CMK (cell line): Measurements from ENCODE around the gene PLD1.

ENCODE experiments used
- DNase-seq: peaks from one replicate; pipeline ENCODE4 v3.0.0-alpha.2; 2010; ENCODE audit warnings: low read depth

PLD1 gene

DNA sequence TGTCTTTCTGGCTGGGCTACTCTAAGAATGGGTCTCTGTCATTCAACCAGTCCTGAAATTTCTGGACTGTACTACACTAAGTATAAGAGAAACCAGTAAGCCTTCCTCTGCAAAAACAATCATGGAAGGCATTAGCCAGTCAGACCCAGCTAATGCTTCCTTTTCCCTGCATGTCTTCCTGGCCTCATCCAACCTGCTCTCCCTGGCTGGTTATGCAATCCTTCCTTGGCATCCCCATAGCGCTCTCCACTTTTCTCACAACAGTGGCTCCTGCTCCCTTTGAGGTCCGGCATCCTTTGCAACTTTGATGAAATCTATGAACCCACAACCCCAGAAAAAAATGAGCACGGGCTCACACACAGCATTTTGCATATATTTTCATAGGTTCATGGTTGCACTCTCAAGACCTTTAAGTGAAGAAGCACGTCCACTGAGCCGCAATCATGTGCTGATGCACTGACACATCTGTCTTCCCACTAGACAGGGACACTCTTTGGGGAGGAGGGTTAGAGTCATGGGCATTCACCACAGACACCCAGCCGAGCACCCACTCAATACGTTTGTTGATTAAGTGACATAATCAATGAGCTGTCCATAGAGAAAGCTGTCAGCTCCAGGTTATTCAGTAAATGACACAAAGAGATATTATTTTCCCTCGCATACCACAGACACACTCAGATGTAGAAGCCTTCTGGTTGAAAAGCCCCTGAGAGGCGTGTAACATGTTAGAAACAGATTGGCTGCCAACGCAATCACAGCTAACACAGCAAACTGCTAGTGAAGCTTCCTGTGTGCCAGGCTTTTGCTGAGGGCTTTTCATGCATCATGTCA, 66.7 kb downstream of the PLD1 start:
- DNase-seq = no peak

GRCh38 chr3:171741377-171741776, 68.9 kb downstream of the PLD1 start:
- DNase-seq = no peak

DNA sequence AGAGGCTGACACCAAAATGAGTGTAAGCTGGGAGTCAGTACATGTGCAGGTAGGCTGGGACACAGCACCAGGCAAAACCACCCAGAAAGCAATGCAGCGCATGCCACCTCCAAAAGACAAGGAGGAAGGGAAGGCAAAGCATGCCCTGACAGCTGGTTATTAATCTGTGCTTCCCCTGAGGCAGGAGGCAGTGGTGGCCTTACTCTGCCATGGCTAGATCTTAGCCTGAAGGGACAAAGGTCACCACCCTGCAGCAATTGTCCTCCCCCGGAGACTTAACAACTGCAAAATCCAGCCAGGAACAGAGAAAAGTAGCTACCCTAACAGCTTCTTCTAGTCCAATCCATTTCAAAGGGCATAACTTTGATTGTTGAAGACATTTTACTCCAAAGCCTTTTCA, 73.7 kb downstream of the PLD1 start:
- no peak for DNase-seq

- no peak for DNase-seq
Observed at GRCh38 chr3:171733561-171733960, 76.7 kb downstream of the PLD1 start.

GRCh38 chr3:171732756-171733155, 77.5 kb downstream of the PLD1 start:
- DNase-seq = no peak

DNA sequence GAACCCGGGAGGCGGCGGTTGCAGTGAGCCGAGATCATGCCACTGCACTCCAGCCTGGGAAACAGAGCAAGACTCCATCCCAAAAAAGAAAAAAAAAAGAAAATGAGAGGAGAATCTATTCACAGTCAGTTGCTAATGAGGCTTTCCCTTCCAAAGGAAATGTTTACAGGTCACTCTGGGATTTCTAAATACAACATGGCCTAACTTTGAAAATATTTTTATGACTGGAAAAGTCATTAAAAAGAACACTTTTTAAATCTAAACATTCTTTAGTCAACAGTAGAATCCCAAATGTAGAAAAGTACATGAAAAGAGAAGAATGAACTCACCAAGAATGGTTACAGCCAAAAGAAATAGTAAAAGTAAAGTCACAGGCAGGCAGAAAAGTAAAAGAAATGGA, 78.6 kb downstream of the PLD1 start:
- no peak for DNase-seq

- DNase-seq = no peak
Observed at GRCh38 chr3:171729452-171730334, 80.6 kb downstream of the PLD1 start.

- no peak for DNase-seq
Observed at GRCh38 chr3:171727288-171727687, 83.0 kb downstream of the PLD1 start.

GRCh38 chr3:171718493-171719185, 91.6 kb downstream of the PLD1 start:
- DNase-seq = no peak

DNA sequence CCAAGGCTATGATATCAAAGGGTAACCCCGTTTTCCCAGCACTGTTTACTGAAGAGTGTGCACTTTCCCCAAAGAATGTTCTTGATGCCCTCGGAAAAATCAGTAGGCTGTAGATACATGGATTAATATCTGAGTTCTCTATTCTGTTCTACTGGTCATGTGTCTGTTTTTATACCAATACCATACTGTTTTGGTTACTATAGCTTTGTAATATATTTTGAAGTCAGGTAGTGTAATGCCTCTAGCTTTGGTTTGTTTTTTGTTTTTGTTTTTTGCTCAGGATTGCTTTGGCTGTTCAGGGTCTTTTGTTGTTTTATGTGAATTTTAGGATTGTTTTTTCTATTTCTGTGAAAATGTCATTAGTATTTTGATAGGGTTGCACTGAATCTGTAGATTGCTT, 95.1 kb downstream of the PLD1 start:
- DNase-seq = no peak

DNA sequence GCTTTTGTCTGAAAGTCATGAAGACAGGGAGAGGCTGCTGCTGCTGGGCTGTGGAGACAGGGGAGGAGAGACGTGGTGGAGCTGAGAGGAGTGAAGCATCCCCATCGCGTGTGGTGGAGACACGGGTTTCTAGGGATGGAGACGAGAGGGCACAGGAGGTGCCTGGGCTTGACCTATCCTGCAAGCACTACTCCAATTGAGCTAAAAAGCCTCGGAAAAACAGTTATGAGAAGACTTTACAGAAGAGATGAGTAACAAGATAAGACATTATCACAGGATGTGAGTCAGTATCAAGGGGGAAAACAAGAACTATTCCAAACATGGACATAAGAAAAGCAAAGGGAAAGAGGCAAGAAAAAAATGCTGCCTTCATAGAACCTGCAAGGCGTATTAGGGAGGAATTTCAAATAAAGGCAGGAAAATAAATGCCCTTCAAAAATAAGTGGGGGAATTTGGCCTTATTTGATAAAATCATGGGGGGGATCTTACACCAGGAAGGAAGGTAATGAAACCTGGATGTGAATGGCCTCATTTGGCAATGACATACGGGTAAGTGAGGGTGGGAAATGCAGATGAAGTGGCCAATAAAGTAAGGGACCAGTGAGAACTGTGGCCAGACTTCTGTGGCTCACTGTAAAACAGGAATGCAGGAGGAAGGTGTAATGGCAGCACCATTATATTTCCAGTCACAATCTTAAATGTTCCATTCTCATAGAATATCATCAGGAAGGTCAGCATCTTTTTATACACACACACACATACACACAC, 97.9 kb downstream of the PLD1 start:
- DNase-seq = no peak

DNA sequence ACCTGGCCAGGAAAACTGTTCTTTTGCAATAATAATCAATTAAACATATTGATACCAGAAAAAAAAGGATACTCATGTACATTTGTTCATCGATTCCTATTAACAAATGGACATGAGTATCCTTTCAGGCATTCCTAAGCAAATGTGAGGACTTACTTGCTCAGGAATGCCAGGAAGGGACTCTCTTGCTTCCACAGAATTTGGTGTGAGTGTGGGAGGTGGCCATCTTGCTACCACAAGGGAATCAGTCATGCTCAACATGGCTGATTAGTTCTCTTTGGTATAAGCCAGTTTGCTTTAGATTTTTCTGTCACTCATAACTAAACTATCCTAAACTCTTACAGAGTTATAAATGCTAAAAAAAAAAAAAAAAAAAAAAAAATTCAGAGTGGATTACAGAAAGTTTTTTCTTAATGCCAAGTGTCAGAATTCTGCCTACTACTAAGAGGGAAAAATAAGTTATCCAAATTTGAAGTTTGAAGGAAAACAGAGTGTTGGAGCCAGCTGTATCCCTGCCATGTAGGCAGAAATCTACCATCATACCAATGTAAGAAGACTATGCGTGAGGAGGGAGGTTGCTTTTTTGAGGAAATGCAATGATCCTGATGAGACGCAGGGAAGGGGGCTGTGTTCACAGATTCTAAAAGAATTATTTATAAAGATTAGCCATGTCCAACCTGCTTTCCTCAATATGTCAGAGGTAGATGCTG, 98.7 kb downstream of the PLD1 start:
- DNase-seq = no peak

- no peak for DNase-seq
Observed at GRCh38 chr3:171710359-171710758, 99.9 kb downstream of the PLD1 start.

DNA sequence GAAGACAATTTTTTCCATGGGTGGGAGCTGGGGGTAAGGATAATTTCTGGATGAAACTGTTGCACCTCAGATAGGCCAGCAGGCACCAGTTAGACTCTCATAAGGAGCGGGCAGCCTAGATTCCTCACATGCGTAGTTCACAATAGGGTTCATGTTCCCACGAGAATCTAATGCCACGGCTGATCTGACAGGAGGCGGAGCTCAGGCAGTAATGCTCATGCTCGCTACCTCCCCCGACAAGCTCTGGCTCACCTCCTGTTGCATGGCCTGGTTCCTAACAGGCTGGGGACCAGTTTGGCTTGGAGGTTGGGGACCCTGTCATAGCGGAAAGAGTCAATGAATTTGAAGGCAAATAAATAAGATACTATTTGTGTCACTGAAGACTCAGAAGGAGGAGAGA, 105.5 kb downstream of the PLD1 start:
- DNase-seq = no peak

DNA sequence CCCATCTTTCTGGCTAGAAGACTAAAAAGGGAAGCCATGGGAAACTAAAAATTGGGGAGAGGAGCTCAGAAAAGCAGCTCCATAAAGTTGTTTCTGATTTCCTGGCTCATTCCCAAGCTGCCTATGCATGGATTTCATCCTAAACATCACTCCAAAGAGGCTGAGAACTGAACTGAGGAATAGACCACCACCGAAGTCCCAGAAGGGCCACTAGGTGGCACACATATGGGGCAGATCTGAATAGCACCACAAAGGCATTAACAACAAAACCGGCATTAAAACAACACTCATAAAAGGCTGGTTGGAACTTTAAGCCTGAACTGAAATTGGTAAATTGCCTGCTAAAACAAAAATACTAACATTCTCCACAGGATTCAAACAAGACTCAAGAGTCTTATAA, 106.3 kb downstream of the PLD1 start:
- no peak for DNase-seq

- no peak for DNase-seq
Observed at GRCh38 chr3:171703144-171703543, 107.1 kb downstream of the PLD1 start.

DNA sequence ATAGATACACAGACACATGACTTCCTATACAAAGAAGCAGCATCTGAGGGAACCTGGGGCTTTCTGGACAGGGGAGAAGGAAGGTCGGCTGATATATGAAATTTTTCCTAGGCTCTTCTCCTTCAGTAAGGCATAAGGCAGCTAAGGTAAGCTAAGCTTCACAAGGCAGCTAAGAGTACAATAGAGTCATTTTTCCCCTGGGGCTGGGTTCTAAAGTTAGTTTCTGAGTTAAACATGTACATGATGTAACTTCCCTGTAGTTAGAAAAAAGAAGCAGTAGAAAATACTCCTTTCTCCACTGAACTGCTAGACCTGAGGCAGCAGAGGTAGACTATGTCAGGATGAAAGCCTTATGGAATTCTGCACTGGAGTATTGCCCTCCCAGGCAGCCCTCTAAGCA, 109.6 kb downstream of the PLD1 start:
- DNase-seq = no peak

DNA sequence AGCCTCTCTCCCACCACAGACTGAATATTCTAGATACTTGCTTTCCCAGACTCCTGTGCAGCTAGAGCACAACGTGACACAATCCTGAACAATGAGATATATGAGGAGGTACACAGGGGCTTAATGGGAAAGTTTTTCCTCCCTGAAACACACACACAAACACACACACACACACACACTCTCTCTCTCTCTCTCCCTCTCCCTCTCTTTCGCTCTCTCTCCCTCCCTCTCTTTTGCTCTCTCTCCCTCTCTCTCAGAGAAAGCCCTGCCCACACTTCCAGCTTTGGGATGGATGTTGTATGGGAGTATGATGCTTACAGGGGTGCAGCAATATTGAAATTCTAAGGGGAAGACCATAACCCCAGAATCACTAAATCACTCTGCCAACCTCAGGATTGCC, 110.1 kb downstream of the PLD1 start:
- no peak for DNase-seq

DNA sequence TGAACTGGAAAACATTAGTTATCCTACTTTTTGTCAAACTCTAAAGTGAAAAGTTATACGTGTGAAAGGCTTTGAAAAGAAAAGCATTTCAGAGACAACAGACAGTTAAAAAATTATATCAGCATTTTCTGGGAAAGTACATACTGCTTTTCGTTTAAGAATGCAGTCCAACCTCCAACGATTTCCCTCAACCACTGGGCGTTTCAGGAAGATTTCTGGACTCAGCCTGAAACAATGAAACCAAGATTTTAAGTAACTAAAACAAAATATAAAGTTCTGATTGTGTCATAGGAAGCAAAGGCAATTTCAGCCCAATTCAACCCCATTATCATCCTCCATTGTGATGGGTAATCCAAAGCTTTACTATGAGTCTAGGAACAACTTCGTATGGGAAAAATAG, 110.7 kb downstream of the PLD1 start:
- no peak for DNase-seq

- DNase-seq = no peak
Observed at GRCh38 chr3:171696805-171697204, 113.5 kb downstream of the PLD1 start.

- DNase-seq = no peak
Observed at GRCh38 chr3:171695426-171695825, 114.9 kb downstream of the PLD1 start.
